M059J (cell line): ENCODE data around the gene MED27. TPM values are rescaled to one million over a fixed set of nuclear protein-coding genes. Genes with fewer than 3 reads are reported as not detected.
A peak's percentile ranks its signal among the peaks of the same experiment; 100 is the strongest.
"Not testable (repeated sequence)": the region's sequence is repeated elsewhere in the genome, so short reads cannot be mapped to it uniquely, and the experiment has no call there.

Source experiments
- DNase-seq: peaks from one replicate; pipeline ENCODE4 v3.0.0-alpha.2; 2012; ENCODE audit warnings: low read depth
- total RNA-seq: library from RNA; depleted of rRNA; stranded (reverse); fragments of >200 nt; shearing (Covaris generic); gene quantifications from 2 replicates; pipeline ENCODE4 v1.2.3, GENCODE V29; 2014

MED27 gene
- total RNA-seq, 1 experiment from 2014 or later = 50.1 TPM

GRCh38 chr9:131926360-131926922, 153.2 kb downstream of the MED27 start:
- DNase-seq = no peak

GRCh38 chr9:131925677-131926177, 153.9 kb downstream of the MED27 start:
- no peak for DNase-seq

GRCh38 chr9:131923766-131924165, 155.9 kb downstream of the MED27 start:
- no peak for DNase-seq

- DNase-seq = no peak
Measured at GRCh38 chr9:131923132-131923671, 156.5 kb downstream of the MED27 start.

- not testable (repeated sequence) for DNase-seq
Measured at GRCh38 chr9:131921635-131922034, 158.0 kb downstream of the MED27 start.

- no peak for DNase-seq
Measured at GRCh38 chr9:131919216-131919615, 160.5 kb downstream of the MED27 start.

GRCh38 chr9:131918481-131918880, 161.2 kb downstream of the MED27 start:
- DNase-seq = no peak

GRCh38 chr9:131917009-131917408, 162.7 kb downstream of the MED27 start:
- DNase-seq = no peak

GRCh38 chr9:131915181-131915580, 164.5 kb downstream of the MED27 start:
- peak; percentile 54 for DNase-seq

- no peak for DNase-seq
Measured at GRCh38 chr9:131912671-131913070, 167.0 kb downstream of the MED27 start.

- no peak for DNase-seq
Measured at GRCh38 chr9:131912069-131912468, 167.6 kb downstream of the MED27 start.

- DNase-seq = no peak
Measured at GRCh38 chr9:131910572-131910971, 169.1 kb downstream of the MED27 start.

- no peak for DNase-seq
Measured at GRCh38 chr9:131905144-131905543, 174.5 kb downstream of the MED27 start.

GRCh38 chr9:131899296-131900228, 180.1 kb downstream of the MED27 start:
- no peak for DNase-seq

GRCh38 chr9:131892902-131893500, 186.7 kb downstream of the MED27 start:
- DNase-seq = no peak

GRCh38 chr9:131892162-131892707, 187.4 kb downstream of the MED27 start:
- DNase-seq = no peak

- DNase-seq = no peak
Measured at GRCh38 chr9:131891598-131891997, 188.1 kb downstream of the MED27 start.

GRCh38 chr9:131889437-131890251, 190.0 kb downstream of the MED27 start:
- DNase-seq = no peak

- no peak for DNase-seq
Measured at GRCh38 chr9:131888923-131889322, 190.7 kb downstream of the MED27 start.

- DNase-seq = no peak
Measured at GRCh38 chr9:131887680-131888079, 192.0 kb downstream of the MED27 start.

- DNase-seq = no peak
Measured at GRCh38 chr9:131886826-131887225, 192.8 kb downstream of the MED27 start.
